Stimulated activated CD8-positive, alpha-beta memory T cell treated with anti-CD3 and anti-CD28 coated beads, Interleukin-15, amount 100 ng/mL, for 1 hour (primary cell): ENCODE measurements around the gene ZNF609.

Source experiments
- DNase-seq: peaks from one replicate; pipeline ENCODE4 v3.0.0-alpha.2; 2020; ENCODE audit warnings: low read depth

ZNF609 gene

GRCh38 chr15:64503640-64504039 lies 43.3 kb downstream of the ZNF609 start:
- no peak for DNase-seq

GRCh38 chr15:64507293-64507802 lies 47.0 kb downstream of the ZNF609 start:
- no peak for DNase-seq

- DNase-seq: no peak
These were observed 47.5 kb downstream of the ZNF609 start for GRCh38 chr15:64507845-64508244.

GRCh38 chr15:64513823-64514222 lies 53.4 kb downstream of the ZNF609 start:
- no peak for DNase-seq

- DNase-seq: no peak
These were observed 54.8 kb downstream of the ZNF609 start for GRCh38 chr15:64515196-64515595.

GRCh38 chr15:64515825-64516224 lies 55.4 kb downstream of the ZNF609 start:
- DNase-seq: no peak

GRCh38 chr15:64519897-64520296 lies 59.5 kb downstream of the ZNF609 start:
- no peak for DNase-seq

- DNase-seq: no peak
These were observed 60.8 kb downstream of the ZNF609 start for GRCh38 chr15:64521201-64521600.

- DNase-seq: no peak
These were observed 61.4 kb downstream of the ZNF609 start for GRCh38 chr15:64521726-64522164.

- DNase-seq: no peak
These were observed 61.9 kb downstream of the ZNF609 start for GRCh38 chr15:64522226-64522823.

GRCh38 chr15:64523240-64523639 lies 62.9 kb downstream of the ZNF609 start:
- DNase-seq: no peak

GRCh38 chr15:64524778-64525177 lies 64.4 kb downstream of the ZNF609 start:
- no peak for DNase-seq

GRCh38 chr15:64525828-64526530 lies 65.6 kb downstream of the ZNF609 start:
- DNase-seq: no peak

GRCh38 chr15:64527263-64527984 lies 67.0 kb downstream of the ZNF609 start:
- DNase-seq: no peak

GRCh38 chr15:64528871-64529270 lies 68.5 kb downstream of the ZNF609 start:
- DNase-seq: no peak

GRCh38 chr15:64530472-64530871 lies 70.1 kb downstream of the ZNF609 start:
- no peak for DNase-seq

- DNase-seq: no peak
These were observed 70.5 kb downstream of the ZNF609 start for GRCh38 chr15:64530918-64531317.

GRCh38 chr15:64532521-64533315 lies 72.3 kb downstream of the ZNF609 start:
- DNase-seq: no peak

- DNase-seq: no peak
These were observed 75.3 kb downstream of the ZNF609 start for GRCh38 chr15:64535460-64536243.

- no peak for DNase-seq
These were observed 76.0 kb downstream of the ZNF609 start for GRCh38 chr15:64536244-64536836.

GRCh38 chr15:64542091-64542490 lies 81.7 kb downstream of the ZNF609 start:
- no peak for DNase-seq
